H9 (cell line): ENCODE results near the gene LHFPL5. TPM values are rescaled to one million over a fixed set of nuclear protein-coding genes. Genes with fewer than 3 reads are reported as not detected.

Experiments
- DNase-seq: peaks from one replicate; pipeline ENCODE4 v3.0.0-alpha.2; 2017
- H2AFZ ChIP-seq: one replicate; pipeline ENCODE4 v1.6.1; 2013; ENCODE audit warnings: mild to moderate bottlenecking, low read length, control low read depth, moderate library complexity
- H2AK5ac ChIP-seq: 2 replicates; pipeline ENCODE4 v1.6.1; 2013; ENCODE audit warnings: low read length, control low read depth, mixed read lengths; ENCODE audit not compliant: insufficient read length
- H2BK120ac ChIP-seq: one replicate; pipeline ENCODE4 v1.6.1; 2013; ENCODE audit warnings: low read depth, mild to moderate bottlenecking, low read length, control low read depth, inconsistent platforms; ENCODE audit not compliant: poor library complexity, severe bottlenecking
- H2BK12ac ChIP-seq: 2 replicates; pipeline ENCODE4 v1.6.1; 2013; ENCODE audit warnings: low read length, control low read depth, mixed read lengths, low read depth; ENCODE audit not compliant: insufficient read length
- H2BK15ac ChIP-seq: 2 replicates; pipeline ENCODE4 v1.6.1; 2013; ENCODE audit warnings: low read depth, low read length, control low read depth
- H2BK20ac ChIP-seq: one replicate; pipeline ENCODE4 v1.6.1; 2013; ENCODE audit warnings: low read depth, mild to moderate bottlenecking, low read length, control low read depth, inconsistent platforms; ENCODE audit not compliant: poor library complexity, severe bottlenecking
- H2BK5ac ChIP-seq: 2 replicates; pipeline ENCODE4 v1.6.1; 2013; ENCODE audit warnings: low read length, control low read depth, mixed read lengths; ENCODE audit not compliant: insufficient read length
- H3K14ac ChIP-seq: 2 replicates; pipeline ENCODE4 v1.6.1; 2013; ENCODE audit warnings: low read length, control low read depth; ENCODE audit not compliant: insufficient read depth
- H3K18ac ChIP-seq: 2 replicates; pipeline ENCODE4 v1.6.1; 2013; ENCODE audit warnings: low read depth, mild to moderate bottlenecking, mixed read lengths, low read length, control low read depth; ENCODE audit not compliant: insufficient read length
- H3K23ac ChIP-seq: 2 replicates; pipeline ENCODE4 v1.6.1; 2013; ENCODE audit warnings: low read length, control low read depth, mixed read lengths, low read depth; ENCODE audit not compliant: insufficient read length
- H3K23me2 ChIP-seq: 2 replicates; pipeline ENCODE4 v1.6.1; 2013; ENCODE audit warnings: low read depth, mild to moderate bottlenecking, mixed read lengths, low read length, control low read depth; ENCODE audit not compliant: insufficient read length, poor library complexity, severe bottlenecking
- H3K27ac ChIP-seq: 2 replicates; pipeline ENCODE4 v1.5.1; 2013; ENCODE audit warnings: low read length, control low read depth, mixed read lengths, low read depth; ENCODE audit not compliant: insufficient read length
- H3K27me3 ChIP-seq: 2 replicates; pipeline ENCODE4 v1.6.1; 2013; ENCODE audit warnings: low read length, control low read depth, inconsistent platforms; ENCODE audit not compliant: insufficient read depth
- H3K4ac ChIP-seq: 2 replicates; pipeline ENCODE4 v1.6.1; 2013; ENCODE audit warnings: low read depth, mild to moderate bottlenecking, control low read depth, inconsistent platforms, low read length, moderate library complexity
- H3K4me1 ChIP-seq: 2 replicates; pipeline ENCODE4 v1.6.1; 2013; ENCODE audit warnings: low read length, control low read depth, inconsistent platforms; ENCODE audit not compliant: insufficient read depth
- H3K4me2 ChIP-seq: 2 replicates; pipeline ENCODE4 v1.6.1; 2013; ENCODE audit warnings: low read length, control low read depth, mixed read lengths; ENCODE audit not compliant: insufficient read length, insufficient read depth
- H3K56ac ChIP-seq: 2 replicates; pipeline ENCODE4 v1.6.1; 2013; ENCODE audit warnings: low read depth, mild to moderate bottlenecking, mixed read lengths, low read length, control low read depth; ENCODE audit not compliant: insufficient read length
- H3K79me1 ChIP-seq: 2 replicates; pipeline ENCODE4 v1.6.1; 2013; ENCODE audit warnings: low read depth, mild to moderate bottlenecking, moderate library complexity, low read length, control low read depth, inconsistent platforms; ENCODE audit not compliant: insufficient read depth, poor library complexity, severe bottlenecking
- H3K79me2 ChIP-seq: 2 replicates; pipeline ENCODE4 v1.6.1; 2013; ENCODE audit warnings: low read length, control low read depth, inconsistent platforms; ENCODE audit not compliant: insufficient read depth
- H3K9ac ChIP-seq: 2 replicates; pipeline ENCODE4 v1.6.1; 2013; ENCODE audit warnings: low read length, control low read depth, mixed read lengths; ENCODE audit not compliant: insufficient read length; ENCODE audit errors: extremely low read depth
- H3K9me3 ChIP-seq: one replicate; pipeline ENCODE4 v1.6.1; 2013; ENCODE audit warnings: low read depth, low read length, inconsistent platforms; ENCODE audit not compliant: control insufficient read depth
- H3T11ph ChIP-seq: one replicate; pipeline ENCODE4 v1.6.1; 2013; ENCODE audit warnings: mild to moderate bottlenecking, low read length, control low read depth, inconsistent platforms
- H4K20me1 ChIP-seq: one replicate; pipeline ENCODE4 v1.6.1; 2013; ENCODE audit not compliant: control insufficient read depth, insufficient read length, insufficient read depth
- H4K5ac ChIP-seq: 2 replicates; pipeline ENCODE4 v1.6.1; 2013; ENCODE audit warnings: low read depth, mild to moderate bottlenecking, mixed read lengths, low read length, control low read depth; ENCODE audit not compliant: insufficient read length
- H4K8ac ChIP-seq: replicated peaks from 2 replicates; pipeline ENCODE4 v1.6.1; 2013; ENCODE audit warnings: low read length, control low read depth, mixed read lengths, low read depth; ENCODE audit not compliant: insufficient read length
- H4K91ac ChIP-seq: 2 replicates; pipeline ENCODE4 v1.6.1; 2013; ENCODE audit warnings: low read depth, mild to moderate bottlenecking, moderate library complexity, mixed read lengths, low read length, control low read depth; ENCODE audit not compliant: insufficient read length
- H3K27ac Mint-ChIP-seq, 3 experiments: 2 replicates in 2 of 3; 3 replicates in 1 of 3; pipeline ENCODE4 v1.8.0; 2020 to 2021; ENCODE audit warnings: mixed read lengths in 3 of 3, mild to moderate bottlenecking in 1 of 3, moderate library complexity in 1 of 3
- H3K27me3 Mint-ChIP-seq: 2 replicates; pipeline ENCODE4 v1.8.0; 2021; ENCODE audit warnings: low read depth, mild to moderate bottlenecking, moderate library complexity, mixed read lengths
- H3K36me3 Mint-ChIP-seq, 3 experiments: 2 replicates in 2 of 3; 3 replicates in 1 of 3; pipeline ENCODE4 v1.8.0; 2020 to 2021; ENCODE audit warnings: low read depth in 3 of 3, mixed read lengths in 3 of 3; ENCODE audit not compliant: insufficient read depth in 1 of 3
- H3K4me1 Mint-ChIP-seq, 2 experiments: 2 replicates each; pipeline ENCODE4 v1.8.0; 2020; ENCODE audit warnings: mixed read lengths in 2 of 2
- H3K4me3 Mint-ChIP-seq, 2 experiments: 2 replicates in 1 of 2; 3 replicates in 1 of 2; pipeline ENCODE4 v1.8.0; 2020 to 2021; ENCODE audit warnings: mild to moderate bottlenecking in 2 of 2, mixed read lengths in 2 of 2, moderate library complexity in 1 of 2
- H3K9me3 Mint-ChIP-seq, 2 experiments: 2 replicates in 1 of 2; 3 replicates in 1 of 2; pipeline ENCODE4 v1.8.0; 2020; ENCODE audit warnings: mild to moderate bottlenecking in 2 of 2, mixed read lengths in 2 of 2, moderate library complexity in 1 of 2
- WGBS: extraction: QIAGEN DNeasy Blood & Tissue Kit; methylation state at CpG from one replicate; pipeline ENCODE4 v1.1.7; 2013; ENCODE audit warnings: missing lambda C conversion rate, low lambda C conversion rate, mixed read lengths; ENCODE audit not compliant: insufficient read length; ENCODE audit errors: extremely low coverage; 5-methylcytosine and 5-hydroxymethylcytosine counted together
- total RNA-seq: library from RNA; stranded (reverse); gene quantifications from 2 replicates; pipeline ENCODE4 v1.2.1, GENCODE V29; 2021
- TF ChIP-seq, protein P1 (sequence below): fragments of 200-600 bp; sonication (generic); conservative IDR thresholded peaks from 3 replicates; pipeline ENCODE4 v1.8.0; 2021; ENCODE audit warnings: antibody characterized with exemption, mild to moderate bottlenecking

Gene LHFPL5
- total RNA-seq, 1 experiment from 2014 or later = not detected

GRCh38 chr6:35811699-35811995 is 6.5 kb downstream of the LHFPL5 start:
- Histone ChIP-seq H2BK12ac (no peak overlapping the region), H4K8ac (no peak overlapping the region), H4K91ac (no peak overlapping the region), H4K5ac (no peak overlapping the region), H3K18ac (no peak overlapping the region), H3K9me3 (no peaks in the 10 kb centered on the region), H3K23me2 (no peaks in the 10 kb centered on the region), H2BK15ac (no peak overlapping the region), H3K14ac (no peak overlapping the region), H2AFZ (no peak overlapping the region), H3K23ac (no peak overlapping the region), H3K4ac (no peak overlapping the region), H3K27ac (no peak overlapping the region), H2AK5ac (no peak overlapping the region), H3K4me1 (no peaks in the 10 kb centered on the region; the same call in 1 of the 2 replicates), H2BK120ac (no peak overlapping the region), H3K4me2 (no peak overlapping the region), H2BK20ac (no peak overlapping the region), H3K27me3 (no peaks in the 10 kb centered on the region), H4K20me1 (no peaks in the 10 kb centered on the region), H3T11ph (no peak overlapping the region), H3K9ac (no peak overlapping the region), H2BK5ac (no peak overlapping the region), H3K56ac (no peak overlapping the region), H3K79me1 (no peaks in the 10 kb centered on the region), H3K79me2 (no peaks in the 10 kb centered on the region)
- no peak overlapping the region for H3K4me3 Mint-ChIP-seq
- no CpG with 5 or more reads among the region's 6 CpGs for WGBS
- no peak overlapping the region for H3K27ac Mint-ChIP-seq
- H3K4me1 Mint-ChIP-seq = peaks cover 12 to 17% of the 10 kb centered on the region in 2 experiments
- TF ChIP-seq, protein P1, sequence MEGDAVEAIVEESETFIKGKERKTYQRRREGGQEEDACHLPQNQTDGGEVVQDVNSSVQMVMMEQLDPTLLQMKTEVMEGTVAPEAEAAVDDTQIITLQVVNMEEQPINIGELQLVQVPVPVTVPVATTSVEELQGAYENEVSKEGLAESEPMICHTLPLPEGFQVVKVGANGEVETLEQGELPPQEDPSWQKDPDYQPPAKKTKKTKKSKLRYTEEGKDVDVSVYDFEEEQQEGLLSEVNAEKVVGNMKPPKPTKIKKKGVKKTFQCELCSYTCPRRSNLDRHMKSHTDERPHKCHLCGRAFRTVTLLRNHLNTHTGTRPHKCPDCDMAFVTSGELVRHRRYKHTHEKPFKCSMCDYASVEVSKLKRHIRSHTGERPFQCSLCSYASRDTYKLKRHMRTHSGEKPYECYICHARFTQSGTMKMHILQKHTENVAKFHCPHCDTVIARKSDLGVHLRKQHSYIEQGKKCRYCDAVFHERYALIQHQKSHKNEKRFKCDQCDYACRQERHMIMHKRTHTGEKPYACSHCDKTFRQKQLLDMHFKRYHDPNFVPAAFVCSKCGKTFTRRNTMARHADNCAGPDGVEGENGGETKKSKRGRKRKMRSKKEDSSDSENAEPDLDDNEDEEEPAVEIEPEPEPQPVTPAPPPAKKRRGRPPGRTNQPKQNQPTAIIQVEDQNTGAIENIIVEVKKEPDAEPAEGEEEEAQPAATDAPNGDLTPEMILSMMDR = no peak
- H3K36me3 Mint-ChIP-seq = no peaks in the 10 kb centered on the region; a peak in 2 of 7 replicates
- H3K9me3 Mint-ChIP-seq = peaks cover 2 to 3% of the 10 kb centered on the region in 2 experiments; a peak in 3 of 5 replicates
- H3K27me3 Mint-ChIP-seq = peaks cover 5% of the 10 kb centered on the region
- no peak for DNase-seq
